Sigmoid colon (tissue), 3 donors: ENCODE data around the gene TMPRSS4.

Experiments used
- POLR2A ChIP-seq, 2 donors: fragments of 450-650 bp; IDR thresholded peaks; one replicate each; pipeline ENCODE4 v1.6.1; 2016; ENCODE audit warnings: antibody characterized with exemption in 2 of 2, mild to moderate bottlenecking in 2 of 2, moderate library complexity in 2 of 2
- TF ChIP-seq, protein P1 (sequence below), 4 experiments: fragments of 450-650 bp in 3 of 4; fragments of 200-600 bp in 1 of 4; IDR thresholded peaks; one replicate each; pipeline ENCODE4 v1.5.1; 2016 to 2019; ENCODE audit warnings: antibody characterized with exemption in 4 of 4, mild to moderate bottlenecking in 3 of 4, moderate library complexity in 2 of 4

DNA sequence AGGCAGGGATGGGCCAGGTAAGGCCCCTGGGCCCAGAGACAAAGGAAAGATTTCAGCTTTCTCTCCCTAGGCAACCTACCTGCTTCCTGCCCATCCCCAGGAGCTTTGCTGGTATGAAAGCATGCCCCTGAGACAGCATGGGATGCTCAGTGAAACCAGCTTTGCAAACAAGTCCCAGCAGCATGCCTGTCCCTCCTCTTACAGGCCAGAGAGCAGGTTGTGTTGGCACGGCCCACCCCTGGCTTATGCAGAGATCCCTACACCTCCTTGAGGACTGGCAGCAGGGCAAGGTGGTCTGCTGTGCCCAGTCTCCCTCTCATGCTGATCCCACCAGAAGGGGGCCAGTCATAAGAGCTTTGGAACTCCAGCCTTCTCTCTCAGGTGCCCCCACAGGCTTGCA lies 72.6 kb downstream of the TMPRSS4 start:
- no peak for TF ChIP-seq POLR2A (IDR thresholded peaks at IDR 0.05)
- TF ChIP-seq, protein P1, sequence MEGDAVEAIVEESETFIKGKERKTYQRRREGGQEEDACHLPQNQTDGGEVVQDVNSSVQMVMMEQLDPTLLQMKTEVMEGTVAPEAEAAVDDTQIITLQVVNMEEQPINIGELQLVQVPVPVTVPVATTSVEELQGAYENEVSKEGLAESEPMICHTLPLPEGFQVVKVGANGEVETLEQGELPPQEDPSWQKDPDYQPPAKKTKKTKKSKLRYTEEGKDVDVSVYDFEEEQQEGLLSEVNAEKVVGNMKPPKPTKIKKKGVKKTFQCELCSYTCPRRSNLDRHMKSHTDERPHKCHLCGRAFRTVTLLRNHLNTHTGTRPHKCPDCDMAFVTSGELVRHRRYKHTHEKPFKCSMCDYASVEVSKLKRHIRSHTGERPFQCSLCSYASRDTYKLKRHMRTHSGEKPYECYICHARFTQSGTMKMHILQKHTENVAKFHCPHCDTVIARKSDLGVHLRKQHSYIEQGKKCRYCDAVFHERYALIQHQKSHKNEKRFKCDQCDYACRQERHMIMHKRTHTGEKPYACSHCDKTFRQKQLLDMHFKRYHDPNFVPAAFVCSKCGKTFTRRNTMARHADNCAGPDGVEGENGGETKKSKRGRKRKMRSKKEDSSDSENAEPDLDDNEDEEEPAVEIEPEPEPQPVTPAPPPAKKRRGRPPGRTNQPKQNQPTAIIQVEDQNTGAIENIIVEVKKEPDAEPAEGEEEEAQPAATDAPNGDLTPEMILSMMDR (IDR thresholded peaks at IDR 0.05) = no peak
